Measurements from ENCODE around the gene USP6NL.

Gene USP6NL

GRCh38 chr10:11551104-11551503 lies 60.3 kb downstream of the USP6NL start:
- no peak for DNase-seq (ENCODE audit: low spot score)

DNA sequence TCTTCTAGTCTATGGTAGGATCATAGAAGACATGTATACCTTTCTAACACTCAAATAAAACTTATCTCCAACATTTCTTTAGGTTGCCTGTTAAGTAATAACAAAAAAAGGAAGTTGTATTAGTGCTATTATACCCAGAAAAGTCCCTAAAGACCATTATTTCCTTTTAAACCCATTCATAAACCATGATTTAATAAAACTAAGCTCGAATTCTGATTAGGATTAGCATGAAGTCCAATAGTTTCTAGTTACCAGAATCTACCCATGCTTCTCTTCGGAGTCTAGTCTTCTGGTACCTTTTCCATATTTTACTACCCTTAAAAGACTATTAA lies 62.7 kb downstream of the USP6NL start:
- no peak for DNase-seq (ENCODE audit: low spot score)

GRCh38 chr10:11548065-11548767 lies 63.2 kb downstream of the USP6NL start:
- DNase-seq (ENCODE audit: low spot score), result no peak

- no peak for DNase-seq (ENCODE audit: low spot score)
Measured at GRCh38 chr10:11546581-11546980, 64.9 kb downstream of the USP6NL start.

- DNase-seq (ENCODE audit: low spot score), result no peak
Measured at GRCh38 chr10:11541296-11541695, 70.2 kb downstream of the USP6NL start.

DNA sequence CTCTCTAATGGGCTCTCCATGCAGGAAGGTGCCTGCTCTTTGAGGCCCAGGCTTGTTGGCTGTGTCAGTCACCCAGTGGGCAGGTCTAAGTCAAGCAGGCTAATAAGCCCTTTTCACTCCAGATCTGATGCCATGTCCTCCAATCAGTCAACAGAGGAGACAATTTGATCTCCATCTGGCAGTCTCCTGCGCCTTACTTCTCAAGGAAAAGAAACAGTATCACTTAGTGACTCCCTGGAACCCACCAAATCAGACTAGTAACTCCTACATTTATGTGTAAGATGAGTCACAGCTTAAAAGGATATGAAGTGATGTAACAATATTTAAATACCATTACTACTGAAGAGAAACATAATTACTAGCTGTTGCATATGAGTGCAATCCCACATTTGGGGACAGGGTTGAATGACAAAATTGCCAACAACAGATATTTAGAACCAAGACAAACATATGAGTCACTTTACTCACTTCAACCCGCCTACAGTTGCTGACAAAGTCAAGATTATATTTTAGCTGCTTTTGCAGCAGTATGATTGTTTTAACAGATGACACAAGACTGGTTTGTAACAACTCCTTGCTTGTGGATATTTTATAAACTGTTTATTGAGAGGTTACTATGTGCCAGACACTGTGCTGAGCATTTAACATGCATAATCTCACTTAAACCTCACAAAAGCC lies 72.1 kb downstream of the USP6NL start:
- DNase-seq (ENCODE audit: low spot score), result peak; percentile 19

GRCh38 chr10:11538834-11539190 lies 72.6 kb downstream of the USP6NL start:
- no peak for DNase-seq (ENCODE audit: low spot score)

DNA sequence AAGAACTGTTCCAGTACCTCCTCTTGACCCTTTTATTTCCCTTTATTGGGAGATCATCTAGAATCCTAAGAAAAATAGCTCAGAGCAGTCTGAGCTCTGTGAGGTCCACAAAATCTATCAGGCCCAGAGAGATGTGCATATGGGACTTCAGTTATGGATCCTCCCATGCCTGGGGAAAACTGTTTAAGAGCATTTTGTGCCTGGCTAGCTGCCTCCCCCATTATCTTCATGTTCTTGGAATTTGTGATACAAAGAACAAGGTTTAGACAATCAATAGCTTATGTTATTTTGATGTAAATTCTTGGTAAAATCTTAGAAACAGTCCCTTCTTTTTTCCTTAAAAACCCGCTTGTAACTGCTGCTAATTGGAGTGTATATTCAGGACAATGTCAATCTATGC lies 75.2 kb downstream of the USP6NL start:
- no peak for DNase-seq (ENCODE audit: low spot score)

DNA sequence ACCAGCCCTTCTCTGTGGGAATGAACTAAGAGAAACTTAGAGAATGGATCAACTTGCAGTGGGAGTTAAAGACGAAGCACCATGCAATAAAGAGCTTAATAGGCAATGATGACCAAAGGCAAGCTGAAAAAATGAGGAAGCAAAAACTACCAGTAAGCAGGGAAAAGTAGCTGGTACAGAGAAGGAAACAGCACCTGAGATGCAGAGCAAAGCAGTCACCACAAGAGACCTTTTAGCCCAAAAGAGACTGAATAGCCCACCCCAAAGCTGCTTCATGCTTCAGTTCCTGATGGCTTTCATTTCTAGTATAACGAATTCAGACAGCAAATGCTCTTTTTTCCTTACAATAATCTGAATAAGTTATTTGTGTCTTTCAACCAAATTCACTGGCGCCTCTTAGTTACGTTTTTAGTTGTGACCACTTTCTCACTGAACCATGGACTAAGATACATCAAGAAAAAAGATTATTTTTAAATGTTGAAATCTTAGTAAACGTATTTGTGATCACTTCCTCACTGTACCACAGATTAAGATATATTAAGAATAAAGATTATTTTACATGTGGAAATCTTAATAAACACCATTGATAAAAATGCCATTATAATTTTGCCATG lies 76.0 kb downstream of the USP6NL start:
- DNase-seq (ENCODE audit: low spot score), result no peak

- DNase-seq (ENCODE audit: low spot score), result peak; percentile 17
Measured at GRCh38 chr10:11533328-11533781, 78.1 kb downstream of the USP6NL start.

GRCh38 chr10:11532306-11532705 lies 79.1 kb downstream of the USP6NL start:
- DNase-seq (ENCODE audit: low spot score), result peak; percentile 63

GRCh38 chr10:11530806-11531205 lies 80.6 kb downstream of the USP6NL start:
- DNase-seq (ENCODE audit: low spot score), result no peak

DNA sequence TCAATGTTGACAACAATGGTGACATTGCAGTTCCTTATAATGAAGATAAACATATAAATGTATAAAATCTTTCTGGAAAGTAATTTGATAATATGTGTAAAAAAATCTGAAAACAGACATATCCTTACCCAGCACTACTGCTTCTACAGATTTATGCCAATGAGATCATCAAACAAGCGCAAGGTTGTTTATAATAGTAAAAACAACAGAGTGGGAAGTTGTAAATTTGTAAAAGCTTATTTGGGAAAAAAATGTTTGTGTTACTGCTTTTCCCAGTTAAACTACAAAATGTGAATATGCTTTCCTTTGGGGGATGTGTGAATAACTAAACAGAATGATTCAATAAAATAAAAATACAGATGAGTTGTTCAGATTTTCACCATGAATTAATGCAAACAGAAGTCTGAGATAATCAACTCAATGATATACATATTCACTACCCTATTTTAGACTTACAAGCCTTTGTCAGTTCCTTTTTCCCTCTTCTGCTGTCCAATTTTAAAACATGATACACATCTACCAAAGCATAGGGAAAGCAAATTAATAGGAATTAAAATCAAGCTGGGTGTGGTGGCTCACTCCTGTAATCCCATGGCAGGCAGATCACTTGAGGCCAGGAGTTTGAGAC lies 82.1 kb downstream of the USP6NL start:
- no peak for DNase-seq (ENCODE audit: low spot score)

GRCh38 chr10:11528286-11528685 lies 83.2 kb downstream of the USP6NL start:
- no peak for DNase-seq (ENCODE audit: low spot score)

DNA sequence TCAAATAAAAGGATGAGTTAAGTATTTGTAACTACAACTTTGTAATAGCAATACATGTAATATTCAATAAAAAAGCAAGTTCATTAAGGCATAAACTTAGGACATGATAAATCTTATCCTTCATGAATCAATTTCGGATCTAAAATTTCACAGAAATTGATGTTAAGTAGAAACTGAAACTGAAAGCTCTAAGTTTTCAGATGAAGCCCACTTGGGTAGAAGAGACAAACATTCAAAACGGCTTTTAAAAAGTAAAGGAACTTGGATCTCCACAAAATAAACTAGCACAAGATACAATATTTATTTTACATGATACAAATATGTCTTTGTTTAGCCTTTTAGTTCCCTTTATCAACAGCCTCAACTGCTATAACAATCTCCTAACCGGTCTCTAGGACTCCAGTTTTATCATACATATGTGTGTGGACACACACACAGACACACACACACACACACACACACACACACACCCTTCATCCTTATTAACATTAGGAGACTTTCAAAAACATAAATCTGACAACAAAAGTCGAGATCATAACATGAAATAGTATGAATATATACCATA lies 83.7 kb downstream of the USP6NL start:
- DNase-seq (ENCODE audit: low spot score), result no peak

GRCh38 chr10:11527068-11527467 lies 84.4 kb downstream of the USP6NL start:
- no peak for DNase-seq (ENCODE audit: low spot score)

DNA sequence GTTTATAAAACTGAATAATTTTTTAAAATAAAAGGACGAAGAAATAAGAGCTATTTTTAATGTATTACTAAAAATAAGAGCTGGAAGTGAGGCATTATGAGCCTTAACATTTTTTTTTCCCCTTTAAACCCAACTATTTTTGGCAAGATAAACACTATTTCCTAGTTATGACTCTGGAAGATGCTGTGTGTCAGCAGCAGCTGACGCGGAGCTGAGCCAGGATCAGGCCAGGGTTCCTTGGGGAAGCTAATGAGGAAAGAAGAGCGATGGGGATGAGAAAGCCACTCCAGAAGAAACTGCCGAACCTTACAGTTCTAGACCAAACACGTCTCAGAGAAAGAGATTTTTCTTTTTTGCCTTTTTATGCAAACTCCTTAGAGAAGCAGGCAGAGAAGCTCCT lies 85.9 kb downstream of the USP6NL start:
- DNase-seq (ENCODE audit: low spot score), result no peak

GRCh38 chr10:11522821-11523245 lies 88.6 kb downstream of the USP6NL start:
- DNase-seq (ENCODE audit: low spot score), result no peak

DNA sequence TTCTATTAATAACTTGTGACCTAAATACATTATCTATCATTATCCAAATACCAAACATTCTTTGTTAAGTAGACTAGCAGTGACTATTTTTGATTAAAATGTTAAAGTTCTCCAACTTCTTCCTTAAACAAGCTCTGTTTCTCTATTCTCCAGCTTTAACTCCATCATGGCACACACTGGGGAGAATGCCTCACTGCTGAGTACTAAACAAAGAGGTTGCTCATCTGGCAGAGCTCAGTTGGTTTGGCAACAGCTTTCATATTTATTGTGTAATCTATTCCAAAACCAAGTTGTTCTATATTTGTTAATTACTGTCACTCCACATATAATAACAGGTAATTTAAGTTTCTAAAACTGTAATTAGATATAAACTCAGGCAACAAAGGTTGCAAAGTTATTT lies 89.6 kb downstream of the USP6NL start:
- DNase-seq (ENCODE audit: low spot score), result no peak

- no peak for DNase-seq (ENCODE audit: low spot score)
Measured at GRCh38 chr10:11520892-11521291, 90.6 kb downstream of the USP6NL start.

DNA sequence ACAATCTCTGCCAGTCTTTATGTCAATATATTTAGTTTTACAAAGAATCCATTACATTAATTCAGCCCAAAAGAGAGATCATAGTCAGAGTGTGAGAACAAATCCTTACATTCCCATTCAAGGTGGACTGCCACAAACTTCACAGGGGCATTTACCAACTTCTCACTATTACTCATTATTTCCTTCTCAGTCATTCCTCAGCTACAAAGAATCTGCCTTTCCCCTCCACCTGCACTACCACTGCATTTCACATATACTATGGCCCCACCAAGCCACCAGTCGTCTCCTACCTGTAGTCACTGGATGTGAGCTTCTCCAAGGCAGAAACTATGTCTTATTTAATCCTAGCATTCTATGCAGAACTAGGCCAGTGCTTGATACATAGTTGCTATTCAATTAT lies 94.3 kb downstream of the USP6NL start:
- no peak for DNase-seq (ENCODE audit: low spot score)

DNA sequence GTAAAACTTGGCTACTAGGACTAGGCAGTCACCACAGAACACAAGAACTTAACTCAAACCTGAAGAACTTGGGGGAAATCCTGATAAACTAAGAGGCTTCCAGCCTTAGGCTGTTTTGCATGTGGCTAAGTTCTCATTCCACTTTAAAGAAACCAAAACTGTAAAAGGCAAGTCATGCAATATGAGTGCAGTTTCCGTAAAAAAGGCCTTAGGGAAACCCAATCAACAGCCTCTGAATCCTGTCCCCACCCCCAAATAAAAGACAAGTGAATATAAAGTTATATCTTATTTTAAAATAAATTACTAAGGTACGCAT lies 95.1 kb downstream of the USP6NL start:
- no peak for DNase-seq (ENCODE audit: low spot score)
